GM12801 (cell line): ENCODE measurements around the gene ANAPC4.

Experiments
- CTCF ChIP-seq: IDR thresholded peaks from one replicate; pipeline ENCODE4 v1.5.1; 2011; ENCODE audit warnings: control low read depth; ENCODE audit not compliant: insufficient read length; ENCODE audit errors: extremely low read depth

The ANAPC4 gene

DNA sequence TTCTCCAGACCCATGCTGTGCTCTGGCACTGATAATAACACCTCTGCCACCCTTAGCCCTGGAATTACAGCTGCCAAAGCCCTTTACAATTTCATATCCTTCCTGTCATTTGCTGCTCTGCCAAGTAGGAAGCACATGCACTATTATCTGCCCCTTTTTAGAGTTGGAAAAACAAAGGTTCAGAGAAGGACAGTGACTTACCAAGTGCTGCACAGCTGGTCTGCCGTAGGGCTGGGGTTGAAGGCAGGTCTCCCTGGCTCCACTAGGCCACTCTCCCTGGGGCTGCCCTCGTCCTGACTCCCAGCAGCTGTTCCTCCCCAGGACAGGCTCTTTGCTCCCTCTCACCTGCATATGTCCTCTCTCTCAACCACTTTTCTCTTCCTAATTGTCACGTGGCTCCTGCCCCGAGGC is 73.4 kb downstream of the ANAPC4 start:
- TF ChIP-seq CTCF: no peak

- no peak for TF ChIP-seq CTCF
These were observed 74.6 kb downstream of the ANAPC4 start for GRCh38 chr4:25451676-25452075.

DNA sequence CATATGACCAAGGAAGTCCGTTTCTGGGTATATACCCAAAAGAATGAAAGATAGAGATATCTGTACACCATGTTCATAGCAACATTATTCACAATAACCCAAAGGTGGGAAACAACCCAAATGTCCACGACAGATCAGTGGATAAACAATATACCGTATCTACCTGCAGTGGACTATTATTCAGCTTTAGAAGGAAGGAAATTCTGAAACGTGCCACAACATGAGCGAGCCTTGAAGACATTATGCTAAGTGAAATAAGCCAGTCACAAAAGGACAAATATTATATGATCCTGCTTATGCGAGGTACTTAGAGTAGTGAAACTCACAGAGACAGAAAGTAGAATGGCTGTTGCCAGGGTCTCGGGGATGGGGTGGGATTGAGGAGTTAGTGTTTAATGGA is 75.0 kb downstream of the ANAPC4 start:
- no peak for TF ChIP-seq CTCF

DNA sequence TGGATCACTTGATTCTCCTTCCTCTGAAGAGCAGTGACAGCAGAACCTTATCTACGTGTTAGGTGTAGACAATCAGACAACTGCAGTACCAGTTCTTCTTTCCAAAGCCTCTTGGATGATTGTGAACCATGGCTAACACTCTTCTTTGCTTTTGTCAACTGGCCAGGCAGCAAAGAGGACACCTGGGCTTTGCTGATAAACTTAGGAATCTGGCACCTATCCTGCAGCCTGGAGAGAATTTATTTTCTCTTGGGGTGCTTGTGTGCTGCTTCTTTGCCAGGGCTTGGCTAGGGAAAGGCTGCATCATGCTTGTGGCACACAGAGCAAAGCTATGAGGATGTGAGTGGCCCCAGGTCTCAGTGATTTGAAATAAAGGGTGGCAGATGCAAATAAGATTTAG is 77.4 kb downstream of the ANAPC4 start:
- no peak for TF ChIP-seq CTCF

DNA sequence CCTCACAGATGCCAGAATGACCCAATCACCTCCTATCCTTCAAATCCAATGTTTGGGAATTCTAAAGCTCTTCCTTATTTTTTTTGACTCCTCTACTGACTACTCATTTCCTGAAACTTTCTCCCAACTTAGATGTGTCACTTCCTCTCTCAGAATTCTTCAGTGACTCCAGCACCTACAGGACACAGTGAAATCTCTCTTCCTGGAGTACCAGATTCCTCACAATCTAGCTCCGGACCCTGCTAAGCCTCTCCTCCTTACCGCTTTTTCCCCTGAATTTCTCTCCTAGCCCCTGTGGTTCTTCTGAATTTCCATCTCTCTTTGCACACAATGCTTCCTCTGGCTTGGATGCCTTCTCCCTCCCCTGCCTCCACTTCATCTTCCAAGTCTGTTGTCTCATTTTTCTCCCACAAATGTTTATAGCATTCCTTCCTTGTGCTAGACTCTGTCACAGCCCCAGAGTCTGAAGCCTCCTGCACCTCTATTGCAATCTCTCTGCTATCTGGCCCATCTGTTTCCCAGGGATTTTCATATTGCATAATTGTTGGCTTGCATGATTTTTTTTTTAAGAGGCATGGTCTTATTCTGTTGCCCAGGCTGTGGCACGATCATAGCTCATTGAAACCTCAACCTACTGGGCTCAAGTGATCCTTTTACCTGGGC is 80.1 kb downstream of the ANAPC4 start:
- no peak for TF ChIP-seq CTCF

DNA sequence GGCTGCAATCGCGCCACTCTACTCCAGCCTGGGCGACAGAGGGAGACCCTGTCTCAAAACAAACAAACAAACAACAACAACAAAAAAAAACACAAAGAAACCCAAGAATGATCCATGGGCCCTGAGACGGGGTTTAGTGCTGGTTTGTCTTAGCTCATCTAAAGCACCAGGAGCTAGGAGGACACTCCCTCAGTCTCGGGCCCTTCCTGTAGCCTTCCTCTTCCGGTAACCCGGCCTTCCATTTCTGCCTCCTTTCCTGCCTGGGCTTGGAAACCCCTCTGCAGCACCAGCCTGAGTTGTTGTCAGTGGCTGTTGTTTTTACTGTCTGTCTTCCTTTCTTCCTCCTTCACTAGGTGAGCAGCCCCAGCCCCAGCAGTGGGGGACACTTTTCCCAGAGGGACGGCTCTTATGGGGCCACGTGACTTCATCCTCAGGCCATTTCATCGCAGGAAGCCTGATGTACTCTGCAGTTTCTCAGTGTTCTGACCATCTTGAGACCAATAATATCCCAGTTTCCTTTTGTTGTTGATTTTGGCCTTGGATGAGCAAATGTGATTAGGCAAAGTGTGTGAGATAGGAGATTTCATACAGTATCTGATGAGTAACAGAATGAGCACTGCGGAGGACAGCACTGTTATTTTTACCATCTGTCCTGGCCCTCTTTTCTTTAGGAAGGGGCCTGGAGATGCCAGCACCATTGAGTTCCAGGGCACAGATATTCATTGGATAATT is 90.1 kb downstream of the ANAPC4 start:
- no peak for TF ChIP-seq CTCF

GRCh38 chr4:25467843-25468242 is 90.8 kb downstream of the ANAPC4 start:
- no peak for TF ChIP-seq CTCF
